UCSD-AML1 (cell line): ENCODE results near the gene MCRIP2.
"Not testable (repeated sequence)": the region's sequence is repeated elsewhere in the genome, so short reads cannot be mapped to it uniquely, and the experiment has no call there.

Source experiments
- DNase-seq: peaks from one replicate; lab custom pipeline; 2025; ENCODE audit not compliant: unreplicated experiment; lab: John Stamatoyannopoulos, UW

Gene MCRIP2, protein sequence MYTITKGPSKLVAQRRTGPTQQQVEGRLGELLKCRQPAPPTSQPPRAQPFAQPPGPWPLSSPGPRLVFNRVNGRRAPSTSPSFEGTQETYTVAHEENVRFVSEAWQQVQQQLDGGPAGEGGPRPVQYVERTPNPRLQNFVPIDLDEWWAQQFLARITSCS

DNA sequence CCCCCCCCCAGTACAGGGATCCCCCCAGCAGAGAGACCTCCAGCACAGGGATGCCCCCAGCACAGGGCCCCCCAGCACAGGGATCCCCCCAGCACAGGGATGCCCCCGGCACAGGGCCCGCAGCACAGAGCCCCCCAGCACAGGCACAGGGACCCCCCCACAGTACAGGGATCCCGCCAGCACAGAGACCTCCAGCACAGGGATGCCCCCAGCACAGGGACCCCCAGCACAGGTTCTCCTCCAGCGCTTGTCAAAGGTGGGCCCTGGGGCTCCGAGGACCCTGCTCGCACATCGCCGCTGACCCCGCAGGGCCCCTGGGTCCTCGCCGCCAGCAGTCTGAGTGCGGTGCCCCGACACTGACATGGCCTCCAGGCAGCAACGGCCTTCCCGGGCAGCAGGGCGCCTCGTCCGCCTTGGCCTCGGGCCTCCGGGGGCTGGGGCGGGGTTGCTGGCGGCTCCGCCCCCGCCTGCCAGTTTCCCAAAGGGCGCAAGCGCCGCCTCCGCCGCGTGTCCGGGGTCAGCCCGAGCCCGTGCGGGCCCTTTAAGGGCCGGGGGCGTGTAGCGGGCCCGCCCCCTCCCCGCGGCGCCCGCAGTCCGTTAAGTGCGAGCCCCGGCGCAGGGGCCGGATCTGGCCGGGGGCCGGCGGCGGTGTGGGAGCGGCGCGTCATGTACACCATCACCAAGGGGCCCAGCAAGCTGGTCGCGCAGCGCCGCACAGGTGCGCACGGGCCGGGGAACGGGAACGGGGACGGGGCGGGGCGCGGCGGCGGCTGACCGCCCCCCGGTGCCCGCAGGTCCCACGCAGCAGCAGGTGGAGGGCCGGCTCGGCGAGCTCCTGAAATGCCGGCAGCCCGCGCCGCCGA is at the start of gene MCRIP2:
TSS of gene MCRIP2 (plus strand) at position 503 of the 863 bp plus-strand sequence. CDS start at position 667, 164 bp downstream.
- DNase-seq: peak; percentile 91

DNA sequence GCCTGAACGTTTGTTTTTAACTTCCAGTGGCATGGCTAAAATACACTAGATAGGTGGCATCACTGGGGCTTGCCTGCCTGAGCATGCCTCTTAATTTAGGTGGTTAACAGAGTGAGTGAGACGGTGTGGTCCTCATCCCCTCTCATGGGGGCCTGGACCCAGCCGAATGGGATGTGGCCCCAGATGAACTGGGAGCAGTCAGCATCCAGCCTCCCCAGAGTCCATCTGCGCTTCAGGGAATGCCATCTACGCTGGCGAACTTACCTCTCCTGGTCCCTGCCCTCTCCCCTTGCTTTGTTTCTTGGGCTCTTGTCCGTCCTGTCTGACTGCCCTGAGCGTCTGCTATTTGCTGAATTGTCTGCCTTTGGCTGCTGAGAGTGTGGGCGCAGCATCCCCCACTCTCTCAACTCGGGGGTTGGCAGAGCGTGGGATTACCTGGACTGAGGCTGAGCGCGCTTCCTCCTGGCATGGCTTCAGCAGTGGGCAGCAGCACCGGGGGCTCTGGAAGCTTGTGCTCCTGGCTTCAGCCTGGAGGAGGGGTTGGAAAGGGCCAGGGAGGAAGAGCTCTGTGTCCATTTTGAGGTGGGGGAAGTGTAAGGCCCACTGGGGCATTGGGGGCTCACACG is 49.6 kb upstream of the MCRIP2 start:
- DNase-seq: no peak

DNA sequence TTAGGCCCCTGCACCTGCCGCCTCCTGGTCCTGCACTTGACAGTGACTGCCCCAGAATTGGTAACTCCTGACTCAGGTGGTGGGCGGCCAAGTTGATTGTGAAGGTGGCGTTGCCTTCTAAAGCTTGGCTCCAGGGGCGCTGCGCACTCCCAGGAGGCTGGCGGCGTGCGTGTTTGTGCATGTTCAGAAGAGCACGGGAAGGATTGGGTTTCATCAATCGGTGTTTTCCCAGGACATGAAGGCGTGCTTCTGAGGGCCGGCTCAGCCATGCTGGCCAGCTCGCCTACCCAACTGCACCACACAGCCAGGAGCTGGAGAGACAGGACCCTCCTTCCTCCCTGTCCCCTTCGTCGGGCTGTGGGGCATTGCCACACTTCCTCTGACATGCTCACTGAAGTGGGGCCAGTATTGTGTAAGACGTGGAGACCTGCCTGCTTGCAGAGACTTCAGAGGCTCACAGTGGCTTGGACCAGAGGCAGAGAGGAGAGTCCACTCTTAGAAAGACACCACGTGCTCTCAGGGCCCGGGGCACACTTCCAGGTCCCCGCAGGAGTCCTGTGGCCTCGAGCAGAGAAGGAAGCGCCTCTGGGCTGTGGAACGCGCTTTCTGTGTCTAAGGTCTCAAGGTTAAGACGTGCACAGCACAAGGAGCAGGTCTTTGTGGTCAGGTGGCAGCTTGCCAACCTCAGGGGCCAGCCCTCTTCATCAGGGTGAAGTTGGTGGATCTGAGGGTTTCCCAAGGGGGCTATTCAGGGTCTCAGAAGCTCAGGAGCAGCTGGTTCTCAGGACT is 48.9 kb upstream of the MCRIP2 start:
- peak; percentile 45 for DNase-seq

DNA sequence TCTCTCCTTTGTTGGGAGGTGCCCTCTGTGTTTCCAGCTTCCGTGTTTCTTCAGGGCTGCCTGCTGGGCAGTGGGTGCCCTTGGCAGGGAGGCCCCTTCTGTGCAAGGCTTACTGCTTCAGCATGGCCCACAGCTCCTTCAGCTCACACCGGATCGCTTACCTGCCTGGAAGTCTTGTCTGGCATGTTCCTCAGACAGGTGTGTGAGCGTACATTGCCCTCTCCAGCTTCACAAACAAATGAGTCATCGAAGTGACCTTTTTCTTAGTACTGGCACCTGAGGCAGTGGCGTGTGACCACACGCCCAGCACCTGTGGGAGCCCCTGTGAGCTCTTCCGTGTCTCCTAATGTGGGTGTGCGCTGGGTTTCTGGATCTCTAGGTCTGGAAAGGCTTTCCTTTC is 48.2 kb upstream of the MCRIP2 start:
- no peak for DNase-seq

DNA sequence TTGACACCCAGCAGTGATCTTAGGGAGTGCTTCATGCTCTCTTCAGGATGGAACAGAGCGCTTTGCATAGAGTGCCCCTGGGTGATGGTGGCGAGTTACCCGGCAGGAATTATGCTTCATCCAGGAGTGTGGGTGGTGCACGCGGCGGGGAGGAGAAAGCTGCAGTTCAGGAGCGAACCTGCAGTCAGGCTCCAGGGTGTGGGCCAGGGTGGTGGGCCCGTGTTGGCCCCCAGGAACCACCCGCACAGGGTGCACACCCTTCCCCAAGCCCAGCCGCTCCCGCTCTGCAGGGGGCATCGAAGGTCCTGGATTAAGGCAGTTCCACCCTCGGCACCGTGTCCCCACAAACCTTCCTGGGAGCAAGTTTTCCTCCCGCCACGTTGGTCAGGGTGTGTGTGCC is 47.8 kb upstream of the MCRIP2 start:
- no peak for DNase-seq

DNA sequence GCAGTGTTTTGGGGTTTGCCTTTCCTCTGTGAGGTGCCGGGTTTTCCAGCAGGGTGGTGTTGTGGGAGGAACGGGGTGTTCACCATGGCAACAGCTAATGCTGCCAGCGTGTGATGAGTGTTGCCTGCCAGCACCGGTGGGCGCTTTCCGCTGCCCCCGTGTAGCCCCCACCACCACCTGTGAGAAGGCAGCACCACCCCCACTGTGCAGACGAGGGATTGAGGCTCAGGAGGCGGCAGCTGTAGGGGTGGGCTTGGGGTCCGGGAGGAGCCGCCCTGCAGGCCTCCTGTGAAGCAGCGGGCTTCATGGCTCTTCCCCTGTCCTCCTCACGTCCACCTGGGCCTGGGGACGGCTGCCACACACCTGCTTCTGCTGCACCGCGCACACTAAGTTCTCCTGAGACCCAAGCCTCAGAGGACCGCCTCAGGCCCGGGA is 46.5 kb upstream of the MCRIP2 start:
- DNase-seq: no peak

DNA sequence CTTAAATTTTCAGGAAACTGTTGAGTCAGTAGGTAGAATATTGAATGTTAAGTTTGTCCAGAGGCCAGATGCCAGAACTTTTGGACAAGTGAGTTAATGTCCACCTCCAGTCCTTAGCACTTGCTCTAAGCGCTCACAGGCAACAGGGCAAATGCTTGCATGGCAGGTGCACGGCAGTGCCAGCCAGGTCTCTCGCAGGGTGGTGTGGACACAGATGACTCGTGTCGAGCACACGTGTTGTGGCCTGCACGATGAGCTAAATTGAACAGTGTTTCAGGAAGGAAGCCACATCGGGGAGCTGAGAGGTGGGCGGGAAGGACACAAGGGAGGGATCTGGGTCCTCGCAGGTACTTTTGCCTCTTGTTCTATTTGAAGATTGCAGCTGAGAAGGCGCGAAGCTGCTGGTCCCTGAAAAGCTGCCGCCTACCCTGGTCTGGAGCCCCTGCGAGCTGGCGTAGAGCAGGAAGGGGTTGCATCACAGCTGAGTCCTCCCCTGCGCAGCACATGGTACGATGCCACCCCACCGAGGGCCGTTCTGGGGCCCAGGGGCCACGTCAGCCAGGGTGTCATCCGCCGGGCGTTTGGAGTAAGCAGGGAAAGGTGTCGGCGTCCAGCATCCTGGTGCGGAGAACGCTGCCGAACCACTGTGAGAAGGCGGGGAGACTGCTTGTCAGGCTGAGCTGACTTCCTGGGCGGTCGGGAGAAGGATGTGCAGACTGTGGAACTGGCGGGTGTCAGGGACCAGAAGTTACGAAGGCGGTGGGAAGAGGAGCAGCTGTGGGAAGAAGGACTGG is 45.5 kb upstream of the MCRIP2 start:
- DNase-seq: no peak

DNA sequence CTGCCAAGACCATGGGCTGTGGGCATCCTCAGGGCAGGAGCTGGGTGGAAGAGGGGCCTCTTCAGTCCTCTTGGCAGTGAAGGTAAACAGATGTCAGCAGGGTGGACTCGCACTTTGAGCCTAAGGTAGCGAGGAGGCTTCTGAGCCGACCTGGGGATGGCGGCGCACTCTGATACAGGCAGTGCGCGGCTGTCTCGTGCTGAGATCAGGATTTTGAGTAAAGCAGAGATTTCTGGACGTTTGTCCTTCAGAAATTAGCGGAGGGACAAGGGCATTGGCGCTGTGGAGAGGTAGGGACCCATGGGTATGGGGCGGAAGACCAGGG is 44.9 kb upstream of the MCRIP2 start:
- DNase-seq: no peak

DNA sequence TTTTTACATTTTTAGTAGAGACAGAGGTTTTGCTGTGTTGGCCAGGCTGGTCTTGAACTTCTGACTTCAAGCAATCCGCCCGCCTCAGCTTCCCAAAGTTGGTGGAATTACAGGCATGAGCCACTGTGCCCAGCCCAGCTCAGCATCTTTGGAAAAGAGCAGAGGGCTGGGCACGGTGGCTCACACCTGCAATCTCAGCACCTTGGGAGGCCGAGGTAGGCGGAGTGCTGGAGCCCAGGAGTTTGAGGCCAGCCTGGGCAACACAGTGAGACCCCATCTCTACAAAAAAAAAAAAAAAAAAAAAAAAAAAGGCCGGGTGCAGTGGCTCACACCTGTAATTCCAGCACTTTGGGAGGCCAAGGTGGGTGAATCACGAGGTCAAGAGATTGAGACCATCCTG is 44.0 kb upstream of the MCRIP2 start:
- DNase-seq: not testable (repeated sequence)

DNA sequence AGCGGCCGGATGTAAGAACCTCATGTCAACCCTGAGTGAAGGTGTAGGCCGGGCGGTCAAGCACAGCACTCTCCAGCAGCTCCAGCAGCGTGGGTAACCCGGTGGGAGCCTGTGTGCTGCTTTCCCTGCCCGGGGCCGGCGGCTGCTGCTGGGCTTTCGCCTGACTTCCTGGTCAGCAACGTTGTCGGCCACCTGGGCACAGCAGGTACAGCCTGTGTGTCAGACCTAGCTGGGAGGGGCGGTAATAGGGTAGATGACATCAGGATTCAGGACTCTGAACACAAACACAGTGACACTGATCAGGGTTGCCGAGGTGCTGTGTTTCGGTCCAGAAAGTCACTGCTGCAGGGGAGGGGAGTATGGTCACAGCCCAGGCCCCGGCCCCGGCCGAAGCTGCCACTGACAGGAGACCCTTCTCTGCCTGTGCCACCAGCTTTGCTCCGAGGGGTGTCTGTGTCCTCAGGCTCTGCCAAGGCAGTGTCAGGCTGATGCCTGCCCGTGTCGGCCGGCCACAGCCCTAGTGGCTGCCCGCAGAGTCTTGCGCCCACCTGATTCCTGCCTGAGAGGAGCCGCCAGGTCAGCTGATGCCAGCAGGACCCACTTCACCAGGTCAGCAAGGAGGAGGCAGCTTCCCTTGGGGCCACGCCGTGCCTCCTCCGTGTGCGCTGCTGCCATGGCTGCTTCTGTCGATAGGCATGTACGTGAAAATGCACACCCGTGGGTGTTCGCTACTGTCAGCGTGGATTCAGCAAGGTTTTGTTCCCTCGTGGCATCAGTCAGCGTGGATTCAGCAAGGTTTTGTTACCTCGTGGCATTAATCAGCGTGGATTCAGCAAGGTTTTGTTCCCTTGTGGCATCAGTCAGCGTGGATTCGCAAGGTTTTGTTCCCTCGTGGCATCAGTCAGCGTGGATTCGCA is 42.5 kb upstream of the MCRIP2 start:
- DNase-seq: no peak

DNA sequence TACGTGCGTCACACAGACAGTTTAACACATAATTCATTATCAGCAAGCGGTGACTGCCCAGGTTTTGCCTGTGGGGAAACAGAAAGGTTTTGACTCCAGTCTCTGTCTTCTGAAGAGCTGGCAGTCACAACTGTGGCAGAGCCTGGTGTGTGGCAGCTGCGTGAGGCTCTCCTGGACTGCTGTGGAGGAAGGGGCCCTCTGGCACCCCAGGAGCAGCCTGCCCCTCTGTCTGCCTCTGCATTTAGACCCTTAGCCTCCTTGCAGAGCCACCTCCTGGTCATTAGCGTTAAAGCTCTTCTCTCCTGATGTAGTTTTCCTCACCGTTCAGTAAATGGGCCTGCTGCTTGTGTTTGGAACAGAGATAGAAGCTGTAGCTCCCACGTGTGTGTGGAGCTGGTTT is 40.8 kb upstream of the MCRIP2 start:
- peak; percentile 27 for DNase-seq

DNA sequence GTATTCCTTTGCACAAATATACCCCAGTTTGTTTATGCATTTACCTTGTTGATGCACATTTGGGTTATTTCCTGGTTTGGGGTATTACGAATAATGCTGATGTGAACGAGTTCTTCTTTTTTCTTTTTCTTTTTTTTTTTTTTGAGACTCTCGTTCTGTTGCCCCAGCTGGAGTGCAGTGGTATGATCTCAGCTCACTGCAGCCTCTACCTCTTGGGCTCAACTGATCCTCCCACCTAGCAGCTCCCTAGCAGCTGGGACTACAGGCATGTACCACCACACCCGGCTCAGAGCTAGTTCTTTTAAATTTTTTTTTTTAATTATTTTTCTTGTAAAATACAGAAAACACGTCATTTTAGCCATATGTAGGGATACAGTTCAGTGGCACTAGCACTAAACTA is 37.7 kb upstream of the MCRIP2 start:
- DNase-seq: no peak

DNA sequence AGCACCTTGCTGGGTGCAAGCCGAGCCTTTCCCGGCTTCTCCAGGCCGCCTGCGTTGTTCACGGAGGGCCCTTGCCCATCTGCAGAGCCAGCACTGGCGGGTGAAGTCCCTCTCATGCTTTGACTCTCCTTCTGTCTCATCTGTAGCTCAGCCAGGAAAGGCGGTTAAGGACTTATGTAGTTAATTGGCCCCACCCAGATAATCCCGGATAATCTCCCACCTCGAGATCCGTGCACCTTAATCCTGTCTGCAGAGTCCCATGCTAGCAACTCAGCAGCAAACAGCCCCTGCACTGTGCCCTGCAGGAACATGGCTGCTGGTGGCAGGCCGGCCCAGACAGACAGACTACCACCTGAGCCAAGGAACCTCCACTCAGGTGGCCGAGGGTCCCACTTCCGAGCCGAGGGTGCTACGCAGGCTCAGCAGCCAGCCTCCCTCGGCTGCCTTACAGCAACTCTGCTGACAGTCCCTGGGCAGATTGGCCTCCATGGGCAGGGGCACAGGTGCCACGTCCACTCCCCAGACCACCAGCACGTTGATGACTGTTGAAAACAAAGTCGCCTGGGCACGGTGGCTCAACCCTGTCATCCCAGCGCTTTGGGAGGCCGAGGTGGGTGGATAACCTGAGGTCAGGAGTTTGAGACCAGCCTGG is 34.8 kb upstream of the MCRIP2 start:
- DNase-seq: no peak

DNA sequence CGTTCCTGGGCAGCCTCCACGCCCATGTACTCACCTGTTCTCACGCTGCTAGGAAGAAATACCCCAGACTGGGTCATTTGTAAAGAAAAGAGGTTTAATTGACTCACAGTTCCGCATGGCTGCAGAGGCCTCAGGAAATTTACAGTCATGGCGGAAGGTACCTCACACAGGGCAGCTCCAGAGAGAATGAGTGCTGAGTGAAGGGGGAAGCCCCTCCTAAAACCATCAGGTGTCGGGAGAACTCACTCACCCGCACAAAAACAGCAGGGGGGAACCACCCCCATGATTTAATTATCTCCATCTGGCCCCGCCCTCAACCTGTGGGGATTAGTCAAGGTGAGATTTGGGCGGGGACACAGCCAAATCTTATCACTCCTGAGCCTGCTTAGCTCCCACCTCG is 33.6 kb upstream of the MCRIP2 start:
- DNase-seq: no peak

DNA sequence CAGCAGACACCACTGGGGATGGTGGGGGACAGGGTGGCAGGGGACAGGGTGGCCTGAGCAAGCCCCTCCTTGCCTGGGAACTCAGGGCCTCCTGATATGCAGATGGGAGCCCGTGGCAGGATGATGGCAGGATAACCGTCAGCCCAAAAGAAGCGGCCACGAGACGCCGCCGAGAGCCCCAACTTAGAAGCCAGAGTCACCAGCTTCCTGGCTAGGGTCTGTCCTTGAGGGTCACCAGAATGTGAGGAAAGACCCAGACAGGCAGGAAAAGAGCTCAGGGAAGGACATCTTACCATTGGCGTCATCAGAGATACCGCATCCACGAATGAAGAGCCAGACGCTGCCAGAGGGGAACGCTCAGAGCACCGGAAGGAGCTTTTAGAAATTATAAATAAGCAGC is 32.3 kb upstream of the MCRIP2 start:
- no peak for DNase-seq

DNA sequence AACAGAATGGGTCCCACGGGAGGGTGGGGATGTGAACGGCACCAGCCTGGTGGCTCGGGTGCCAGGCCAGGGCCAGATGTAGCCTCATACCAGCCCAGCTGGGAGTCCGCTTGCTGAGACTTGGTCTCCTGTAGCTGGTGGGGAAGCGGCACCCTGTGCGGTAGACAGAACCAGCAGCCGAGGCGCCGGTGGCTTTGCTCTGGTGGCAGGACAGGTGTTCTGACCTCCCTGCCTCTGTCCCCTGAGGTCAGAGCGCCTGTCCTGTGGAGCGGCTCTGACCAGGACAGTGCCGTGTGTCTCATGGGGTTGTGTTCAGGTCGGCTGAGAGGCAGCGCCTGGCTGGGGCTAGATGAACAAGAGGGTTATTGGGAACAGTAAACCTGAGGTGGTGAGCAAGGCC is 31.6 kb upstream of the MCRIP2 start:
- DNase-seq: no peak

DNA sequence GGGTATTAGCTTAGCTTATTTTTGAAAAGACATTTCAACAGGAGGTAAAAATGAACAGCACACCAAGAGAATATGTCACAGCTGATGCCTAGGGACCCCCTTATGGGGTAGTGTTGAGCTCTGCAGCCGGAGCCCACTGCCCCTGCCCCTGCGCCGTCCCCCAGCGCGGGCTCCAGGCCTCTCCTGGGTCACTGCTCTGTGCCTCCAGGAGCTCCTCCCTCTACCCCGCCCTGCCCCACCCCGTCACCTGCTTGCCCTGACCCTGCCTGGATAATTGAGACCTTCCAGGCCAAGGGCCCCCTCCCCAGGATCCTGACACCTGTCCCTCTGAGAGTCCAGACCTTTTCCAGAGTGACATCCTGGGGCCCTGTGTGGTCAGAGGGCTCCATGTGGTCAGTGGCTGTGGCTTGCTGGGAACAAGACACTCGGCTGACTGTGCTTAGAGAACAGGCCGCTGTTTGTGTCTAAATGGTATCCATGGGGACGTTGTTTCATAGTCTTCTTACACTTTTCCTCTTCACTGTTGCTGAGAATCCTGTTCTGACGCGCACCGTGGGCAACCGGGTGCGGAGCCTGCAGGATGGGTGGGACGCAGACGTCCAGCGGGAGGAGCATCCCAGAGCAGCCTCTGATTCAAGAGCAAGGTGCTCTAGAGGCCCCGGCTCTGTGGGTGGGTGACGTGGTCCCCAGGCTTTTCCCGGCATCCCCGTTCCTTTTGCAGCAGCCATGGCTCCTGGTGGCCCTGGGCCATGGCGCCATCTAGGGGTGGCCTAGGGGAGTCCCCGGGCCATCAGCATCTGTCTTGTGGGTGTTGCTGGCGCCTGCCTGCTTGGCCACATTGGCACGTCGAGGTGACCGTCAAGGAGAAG is 30.9 kb upstream of the MCRIP2 start:
- DNase-seq: peak; percentile 52

DNA sequence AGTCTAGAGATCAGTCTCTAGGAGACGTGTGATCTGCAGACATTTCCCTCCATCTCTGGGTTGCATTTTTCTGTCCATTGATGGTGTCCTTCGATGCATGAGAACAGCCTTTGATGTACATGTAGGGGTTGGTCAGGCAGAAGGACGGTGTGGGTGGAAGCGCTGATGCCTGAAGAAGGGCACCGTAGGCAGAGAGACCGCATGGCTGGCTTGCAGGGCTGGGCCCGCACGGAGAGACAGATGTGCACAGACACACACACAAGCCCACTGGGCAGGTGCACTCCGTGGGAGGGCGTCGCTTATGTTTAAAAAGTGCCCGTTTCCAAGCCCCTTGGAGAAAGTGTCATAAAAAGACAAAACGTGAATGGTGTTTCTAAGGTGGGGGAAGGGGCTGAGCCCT is 26.5 kb upstream of the MCRIP2 start:
- DNase-seq: no peak
